Measurements from ENCODE around the gene RELN.

Gene RELN

DNA sequence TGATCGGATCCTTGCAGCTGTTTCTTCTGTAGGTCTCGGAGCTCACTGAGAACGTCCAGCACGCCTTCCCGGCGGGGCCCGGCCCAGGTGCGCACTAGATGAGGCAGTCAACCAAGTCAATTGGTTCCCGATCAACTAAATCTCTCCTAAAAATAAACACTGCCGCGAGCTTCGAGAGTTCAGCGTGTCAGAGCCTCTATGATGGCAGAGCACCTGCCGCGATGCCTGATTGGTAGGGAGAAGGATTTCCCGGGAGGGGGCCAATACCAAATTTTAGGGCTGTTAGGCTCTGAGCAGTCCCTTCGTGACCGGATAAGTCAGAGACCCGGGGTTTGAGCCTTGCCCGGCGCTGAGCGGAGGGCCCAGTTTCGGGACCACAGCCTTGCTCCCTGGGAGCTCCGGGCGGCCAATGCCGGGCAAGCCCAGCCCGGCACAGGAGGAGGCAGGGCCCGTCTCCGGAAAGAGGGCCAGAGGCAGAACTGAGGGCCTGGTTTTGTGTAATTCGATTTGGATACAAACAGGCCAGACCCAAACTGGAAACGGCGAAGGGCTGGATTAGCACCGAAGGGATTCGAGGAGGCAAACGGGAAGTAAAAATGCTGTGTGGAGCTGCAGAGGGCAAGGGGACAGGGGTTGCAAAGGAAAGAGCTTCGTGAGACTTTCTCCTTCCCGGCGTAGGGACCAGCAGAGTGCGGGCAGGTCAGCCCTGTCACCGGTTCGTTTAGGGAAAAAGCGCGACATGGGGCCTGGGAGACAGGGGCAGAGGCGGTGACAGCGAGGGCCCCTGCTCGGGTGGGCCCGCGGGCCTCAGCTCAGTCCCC is 544.0 kb downstream of the RELN start:
- TF ChIP-seq, protein P1, sequence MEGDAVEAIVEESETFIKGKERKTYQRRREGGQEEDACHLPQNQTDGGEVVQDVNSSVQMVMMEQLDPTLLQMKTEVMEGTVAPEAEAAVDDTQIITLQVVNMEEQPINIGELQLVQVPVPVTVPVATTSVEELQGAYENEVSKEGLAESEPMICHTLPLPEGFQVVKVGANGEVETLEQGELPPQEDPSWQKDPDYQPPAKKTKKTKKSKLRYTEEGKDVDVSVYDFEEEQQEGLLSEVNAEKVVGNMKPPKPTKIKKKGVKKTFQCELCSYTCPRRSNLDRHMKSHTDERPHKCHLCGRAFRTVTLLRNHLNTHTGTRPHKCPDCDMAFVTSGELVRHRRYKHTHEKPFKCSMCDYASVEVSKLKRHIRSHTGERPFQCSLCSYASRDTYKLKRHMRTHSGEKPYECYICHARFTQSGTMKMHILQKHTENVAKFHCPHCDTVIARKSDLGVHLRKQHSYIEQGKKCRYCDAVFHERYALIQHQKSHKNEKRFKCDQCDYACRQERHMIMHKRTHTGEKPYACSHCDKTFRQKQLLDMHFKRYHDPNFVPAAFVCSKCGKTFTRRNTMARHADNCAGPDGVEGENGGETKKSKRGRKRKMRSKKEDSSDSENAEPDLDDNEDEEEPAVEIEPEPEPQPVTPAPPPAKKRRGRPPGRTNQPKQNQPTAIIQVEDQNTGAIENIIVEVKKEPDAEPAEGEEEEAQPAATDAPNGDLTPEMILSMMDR (IDR thresholded peaks at IDR 0.05; ENCODE audit: extremely low read depth, missing control alignments), result no peak
- DNase-seq (ENCODE audit: low spot score), result no peak

- no peak for DNase-seq (ENCODE audit: low spot score)
Measured at GRCh38 chr7:103439661-103440060, 549.8 kb downstream of the RELN start.

DNA sequence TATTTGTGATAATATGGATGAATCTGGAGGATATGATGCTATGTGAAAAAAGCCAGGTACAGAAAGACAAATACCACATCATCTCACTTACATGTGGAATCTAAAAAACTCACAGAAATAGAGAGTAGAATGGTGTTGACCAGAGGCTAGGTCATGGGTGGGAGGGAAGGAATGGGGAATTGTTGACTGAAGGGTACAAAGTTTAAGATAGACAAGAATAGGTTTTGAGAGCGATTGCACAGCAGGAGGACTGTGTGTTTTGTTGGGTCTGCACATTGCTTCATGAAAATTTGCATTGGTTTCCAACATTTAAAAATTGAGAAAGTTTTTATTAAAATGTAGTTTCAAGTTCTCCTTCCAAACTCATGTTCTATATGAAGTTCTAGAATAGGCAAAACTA is 551.8 kb downstream of the RELN start:
- TF ChIP-seq, protein P1 (IDR thresholded peaks at IDR 0.05; ENCODE audit: extremely low read depth, missing control alignments), result no peak
- DNase-seq (ENCODE audit: low spot score), result no peak

More at GRCh38 chr7:103439661-103440060, 549.8 kb downstream of the RELN start:
- TF ChIP-seq, protein P1 (IDR thresholded peaks at IDR 0.05; ENCODE audit: extremely low read depth, missing control alignments), result no peak

DNA sequence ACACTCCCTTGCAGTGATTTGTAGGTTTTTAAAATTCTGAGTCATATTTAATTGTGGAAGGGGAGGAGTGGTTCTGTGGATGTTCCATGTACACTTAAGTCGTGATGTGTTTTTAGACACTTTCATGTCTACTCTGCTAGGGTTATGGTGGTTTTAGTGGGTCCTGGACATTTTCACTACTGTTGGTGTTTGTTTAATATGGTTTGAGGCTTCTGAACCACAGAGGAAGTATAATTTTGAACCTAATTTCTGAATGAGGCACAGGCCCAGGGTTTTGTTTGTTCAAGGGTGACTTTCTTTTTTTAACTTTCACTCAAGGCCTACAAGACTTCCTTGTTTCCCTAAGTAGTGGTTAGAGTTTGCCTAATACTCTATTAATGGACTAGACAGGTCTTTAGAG is 556.7 kb downstream of the RELN start:
- DNase-seq (ENCODE audit: low spot score), result no peak
- TF ChIP-seq, protein P1 (IDR thresholded peaks at IDR 0.05; ENCODE audit: extremely low read depth, missing control alignments), result no peak

DNA sequence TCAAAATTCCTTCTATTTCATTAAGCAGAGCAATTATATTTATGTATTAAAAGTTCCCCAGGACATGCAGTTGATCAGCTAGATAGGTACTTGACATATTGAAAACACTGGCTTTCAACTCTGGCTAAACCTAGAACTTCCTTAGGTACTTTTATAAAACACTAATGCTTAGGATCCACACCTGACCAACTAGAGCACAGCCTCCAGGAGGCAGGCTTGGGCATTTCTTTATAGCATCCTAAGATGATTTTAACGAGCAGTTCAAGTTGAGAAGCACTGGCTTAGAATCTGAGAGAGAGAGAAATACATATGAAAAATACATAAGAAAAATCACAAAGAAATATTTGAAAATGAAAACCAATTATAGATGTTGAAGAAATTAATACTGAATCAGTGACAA is 564.3 kb downstream of the RELN start:
- TF ChIP-seq, protein P1 (IDR thresholded peaks at IDR 0.05; ENCODE audit: extremely low read depth, missing control alignments), result no peak
- DNase-seq (ENCODE audit: low spot score), result no peak

DNA sequence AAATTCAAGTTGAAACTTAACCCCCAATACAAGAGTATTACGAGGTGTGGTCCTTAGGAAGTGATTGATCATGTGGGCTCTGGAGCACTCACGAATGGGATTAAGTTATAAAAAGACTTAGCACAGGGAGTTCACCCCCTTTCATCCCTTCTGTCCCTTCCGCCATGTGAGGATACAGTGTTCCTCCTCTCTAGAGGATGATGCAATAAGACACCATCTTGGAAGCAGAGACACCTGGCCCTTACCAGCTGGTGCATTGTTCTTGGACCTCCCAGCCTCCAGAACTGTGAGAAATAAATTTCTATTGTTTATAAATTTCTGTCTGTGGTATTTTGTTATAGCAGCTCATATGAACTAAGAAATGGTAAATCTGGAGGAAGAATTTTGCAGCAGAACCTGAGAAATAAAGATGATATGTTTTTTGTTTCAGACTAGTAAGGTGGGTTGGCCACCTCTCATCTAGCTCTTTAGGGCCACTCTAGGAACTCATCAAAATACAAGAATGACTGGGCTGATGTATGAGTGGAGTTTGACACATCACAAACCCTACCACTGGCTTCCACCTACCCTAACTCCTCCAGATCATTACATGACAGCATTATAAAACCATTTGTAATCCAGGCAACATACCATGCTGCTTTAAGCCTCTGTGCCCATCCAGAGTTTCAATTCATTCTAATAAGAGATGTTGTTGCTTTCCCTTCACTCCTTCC is 565.8 kb downstream of the RELN start:
- TF ChIP-seq, protein P1 (IDR thresholded peaks at IDR 0.05; ENCODE audit: extremely low read depth, missing control alignments), result no peak
- DNase-seq (ENCODE audit: low spot score), result no peak

All from GM20000 (cell line).